Fibroblast of villous mesenchyme (primary cell): ENCODE results near the gene CMKLR1. TPM values are rescaled to one million over a fixed set of nuclear protein-coding genes. Genes with fewer than 3 reads are reported as not detected.

Source experiments
- DNase-seq: peaks from one replicate; pipeline ENCODE4 v3.0.0-alpha.2; 2010; ENCODE audit warnings: low read depth
- H3K4me3 ChIP-seq: 2 replicates; pipeline ENCODE4 v1.5.1; 2011; ENCODE audit warnings: low read depth, mild to moderate bottlenecking, low read length
- CTCF ChIP-seq: IDR thresholded peaks from 2 replicates; pipeline ENCODE4 v1.5.1; 2012; ENCODE audit warnings: low read depth, mild to moderate bottlenecking, low read length; ENCODE audit not compliant: insufficient read depth
- total RNA-seq: library from RNA; depleted of rRNA; stranded (reverse); fragments of >200 nt; gene quantifications from 2 replicates; pipeline ENCODE4 v1.2.3, GENCODE V29; 2012

Gene CMKLR1
- total RNA-seq, 1 donor, result 1.7 TPM

DNA sequence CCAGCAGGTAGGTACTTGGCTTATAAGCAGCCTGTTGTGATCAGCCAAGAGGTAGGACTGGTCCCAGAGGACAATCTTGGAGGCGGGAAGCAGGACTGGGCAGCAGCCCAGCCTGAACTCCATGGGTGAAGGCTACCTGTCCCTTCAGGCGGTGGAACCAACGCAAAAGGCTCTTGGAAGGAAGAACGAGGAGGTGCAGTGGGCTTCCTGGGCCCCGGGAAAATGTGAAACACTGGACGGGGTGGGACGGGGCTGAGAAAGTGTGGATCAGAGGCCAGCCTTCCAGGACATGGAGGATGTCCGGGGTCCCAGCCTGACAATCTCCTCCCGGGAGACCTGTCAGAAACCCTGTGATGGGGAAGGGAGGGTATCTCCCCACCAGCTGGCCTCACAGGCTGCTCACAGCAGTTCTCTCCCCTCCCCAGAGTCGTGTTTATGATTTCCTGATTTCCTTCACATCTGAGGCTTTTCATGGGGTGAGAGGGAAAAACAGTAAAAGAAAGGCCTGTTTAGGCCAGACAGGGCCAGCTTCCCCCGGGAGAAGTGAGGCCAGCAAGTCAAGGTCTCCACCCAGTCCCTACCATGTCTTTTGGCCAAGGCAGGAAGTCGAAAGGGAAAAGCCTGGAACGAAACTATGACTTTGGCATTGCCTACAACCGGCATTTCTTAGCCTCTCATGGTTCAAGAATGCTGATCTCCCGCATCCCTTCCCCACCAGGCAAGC, 11.3 kb downstream of the CMKLR1 start:
- H3K4me3 ChIP-seq, result no peak overlapping the region
- no peak for DNase-seq

DNA sequence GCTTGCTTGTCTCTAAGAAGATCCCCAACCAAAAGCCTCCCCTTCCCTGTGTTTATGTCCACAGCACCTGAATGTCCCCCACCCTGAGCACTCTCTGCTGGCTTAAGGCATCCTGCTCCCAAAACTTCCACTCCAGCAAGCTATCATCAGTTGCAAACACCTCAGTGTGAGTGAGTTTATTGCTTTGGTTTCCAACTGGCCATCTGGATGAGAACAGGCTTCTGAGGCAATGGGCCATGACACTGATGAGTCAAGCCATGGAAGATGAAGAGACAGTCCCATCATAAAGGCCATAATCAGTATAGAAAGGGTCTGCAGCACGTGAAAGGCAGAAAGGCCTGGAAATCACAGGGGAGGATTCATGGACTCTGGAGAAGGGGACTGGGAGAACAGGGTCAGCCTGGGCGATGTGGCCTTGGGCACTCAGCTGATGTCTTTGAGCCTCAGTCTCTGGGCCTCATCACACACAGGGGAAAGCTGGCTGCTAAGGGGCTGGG, 12.8 kb downstream of the CMKLR1 start:
- no peak for TF ChIP-seq CTCF
- DNase-seq, result no peak
- no peak overlapping the region for H3K4me3 ChIP-seq

More for the DNA sequence above, 11.3 kb downstream of the CMKLR1 start:
- TF ChIP-seq CTCF, result no peak

- no peak for DNase-seq
- no peak for TF ChIP-seq CTCF
- H3K4me3 ChIP-seq, result no peak overlapping the region
These were observed 13.6 kb downstream of the CMKLR1 start for GRCh38 chr12:108325549-108325948.

DNA sequence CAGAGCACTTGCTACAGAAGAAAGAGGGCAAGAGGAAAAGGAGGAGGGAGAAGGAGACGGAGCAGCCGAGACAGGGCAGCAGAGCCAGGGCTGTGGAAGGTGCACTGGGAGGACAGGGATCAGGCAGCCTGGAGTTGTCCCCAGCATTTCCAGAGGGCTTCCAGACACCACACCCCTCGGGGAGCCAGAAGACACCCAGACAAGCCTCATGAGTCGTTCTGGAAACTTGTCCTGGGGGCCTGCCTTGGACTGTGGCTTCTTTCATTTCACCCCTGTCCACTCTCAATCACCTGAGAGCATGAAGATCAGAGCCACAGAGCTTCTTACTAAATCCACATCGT, 14.1 kb downstream of the CMKLR1 start:
- TF ChIP-seq CTCF, result no peak
- DNase-seq, result no peak

DNA sequence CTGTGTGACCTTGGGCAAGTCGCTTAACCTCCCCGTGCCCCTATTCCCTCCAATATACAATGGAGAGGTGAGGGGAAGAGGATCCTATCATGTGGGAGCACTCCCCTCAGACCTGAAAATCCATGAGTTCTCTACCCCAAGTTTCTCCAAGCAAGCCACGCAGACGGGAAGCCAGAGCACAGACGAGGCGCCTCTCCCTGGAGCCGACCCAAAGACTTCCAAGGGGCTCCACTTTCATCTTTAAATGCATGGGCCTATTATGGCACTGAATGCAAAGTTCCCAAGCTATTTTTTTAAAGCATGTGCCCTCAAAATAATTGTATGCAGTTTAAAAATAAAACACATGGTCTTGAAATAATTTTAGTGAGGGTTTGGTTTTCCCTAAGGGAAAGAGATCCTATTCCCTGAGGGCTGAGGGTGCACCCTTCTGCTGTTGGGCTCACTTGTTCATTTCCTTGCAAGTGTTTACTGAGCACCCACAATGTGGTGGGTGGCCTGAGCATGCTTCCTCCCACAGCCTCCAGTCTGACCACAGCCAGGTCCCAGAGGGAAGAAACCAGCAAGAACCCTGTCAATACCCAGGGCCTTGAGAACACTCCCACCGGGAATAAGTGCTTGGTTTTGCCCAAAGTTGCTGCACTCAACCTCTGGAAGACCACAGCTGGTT, 14.6 kb downstream of the CMKLR1 start:
- no peak for TF ChIP-seq CTCF
- no peak for DNase-seq
- no peak overlapping the region for H3K4me3 ChIP-seq

More for the DNA sequence above, 14.1 kb downstream of the CMKLR1 start:
- no peak overlapping the region for H3K4me3 ChIP-seq

DNA sequence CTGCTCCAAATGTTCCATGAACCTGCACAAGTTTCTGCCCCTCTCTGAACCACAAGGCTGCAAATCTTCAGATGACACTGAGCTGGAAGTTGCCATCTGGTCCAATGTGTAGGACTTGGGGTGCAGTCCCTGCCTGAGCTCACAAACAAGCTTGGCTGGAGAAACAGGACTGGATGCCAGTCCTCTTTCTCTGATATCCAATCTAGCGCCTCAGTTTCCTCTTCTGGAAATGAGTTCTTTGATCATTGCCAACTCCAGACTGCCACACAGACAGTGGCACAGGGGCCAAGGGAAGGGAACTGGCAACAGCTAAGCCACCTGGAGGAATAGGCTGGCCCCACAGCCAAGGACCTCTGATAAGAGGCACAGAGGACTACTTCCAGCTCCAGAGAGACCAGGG, 15.5 kb downstream of the CMKLR1 start:
- no peak for TF ChIP-seq CTCF
- DNase-seq, result no peak
- H3K4me3 ChIP-seq, result no peak overlapping the region
